Measurements from ENCODE around the gene TNFRSF11A.

- TF ChIP-seq, protein P1, sequence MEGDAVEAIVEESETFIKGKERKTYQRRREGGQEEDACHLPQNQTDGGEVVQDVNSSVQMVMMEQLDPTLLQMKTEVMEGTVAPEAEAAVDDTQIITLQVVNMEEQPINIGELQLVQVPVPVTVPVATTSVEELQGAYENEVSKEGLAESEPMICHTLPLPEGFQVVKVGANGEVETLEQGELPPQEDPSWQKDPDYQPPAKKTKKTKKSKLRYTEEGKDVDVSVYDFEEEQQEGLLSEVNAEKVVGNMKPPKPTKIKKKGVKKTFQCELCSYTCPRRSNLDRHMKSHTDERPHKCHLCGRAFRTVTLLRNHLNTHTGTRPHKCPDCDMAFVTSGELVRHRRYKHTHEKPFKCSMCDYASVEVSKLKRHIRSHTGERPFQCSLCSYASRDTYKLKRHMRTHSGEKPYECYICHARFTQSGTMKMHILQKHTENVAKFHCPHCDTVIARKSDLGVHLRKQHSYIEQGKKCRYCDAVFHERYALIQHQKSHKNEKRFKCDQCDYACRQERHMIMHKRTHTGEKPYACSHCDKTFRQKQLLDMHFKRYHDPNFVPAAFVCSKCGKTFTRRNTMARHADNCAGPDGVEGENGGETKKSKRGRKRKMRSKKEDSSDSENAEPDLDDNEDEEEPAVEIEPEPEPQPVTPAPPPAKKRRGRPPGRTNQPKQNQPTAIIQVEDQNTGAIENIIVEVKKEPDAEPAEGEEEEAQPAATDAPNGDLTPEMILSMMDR (IDR thresholded peaks at IDR 0.05; ENCODE audit: low read depth, low read length), result no peak
- TF ChIP-seq EZH2phosphoT487 (IDR thresholded peaks at IDR 0.05; ENCODE audit: low read depth), result no peak
These were observed 48.1 kb upstream of the TNFRSF11A start for GRCh38 chr18:62277045-62277444.

Measured in OCI-LY3 (cell line).